Tibial artery (tissue), 4 donors: ENCODE data around the gene B4GALT5.

Experiments
- DNase-seq, 2 donors: peaks; one replicate each; pipeline ENCODE4 v3.0.0-alpha.2; 2019
- H3K27ac ChIP-seq, 2 donors: fragments of 200-600 bp; sonication (generic) in 1 of 2; 1 replicate in 1 of 2; 2 replicates in 1 of 2; pipeline ENCODE4 v1.5.1; 2018 to 2019; ENCODE audit warnings: mild to moderate bottlenecking in 1 of 2
- H3K27me3 ChIP-seq, 2 donors: fragments of 200-600 bp; sonication (generic) in 1 of 2; one replicate each; pipeline versions ENCODE4 v1.5.1 to v1.6.0; 2016 to 2019
- H3K36me3 ChIP-seq, 3 donors: fragments of 200-600 bp; sonication (generic) in 2 of 3; one replicate each; pipeline ENCODE4 v1.5.1; 2016 to 2019; ENCODE audit warnings: mild to moderate bottlenecking in 2 of 3
- H3K4me1 ChIP-seq, 4 donors: fragments of 200-600 bp; sonication (generic) in 2 of 4; 1 replicate in 3 of 4; 2 replicates in 1 of 4; pipeline ENCODE4 v1.5.1; 2016 to 2019
- H3K4me3 ChIP-seq, 2 donors: fragments of 200-600 bp; sonication (generic) in 1 of 2; 1 replicate in 1 of 2; 2 replicates in 1 of 2; pipeline ENCODE4 v1.5.1; 2018 to 2019; ENCODE audit warnings: mild to moderate bottlenecking in 2 of 2
- H3K9me3 ChIP-seq, 3 donors: fragments of 200-600 bp; sonication (generic) in 1 of 3; one replicate each; pipeline ENCODE4 v1.5.1; 2016 to 2019
- intact Hi-C: fragments of 100-400 bp; cut with DNase I; formaldehyde crosslinking; loops from one replicate; pipeline ENCODE4 v1.15.0; 2023; ENCODE audit warnings: low total_unique reads
- TF ChIP-seq, protein P1 (sequence below), 2 experiments: fragments of 200-600 bp in 1 of 2; fragments of 450-650 bp in 1 of 2; IDR thresholded peaks; one replicate each; pipeline ENCODE4 v1.5.1; 2017 to 2019; ENCODE audit warnings: antibody characterized with exemption in 2 of 2, mild to moderate bottlenecking in 1 of 2, moderate library complexity in 1 of 2

Gene B4GALT5

DNA sequence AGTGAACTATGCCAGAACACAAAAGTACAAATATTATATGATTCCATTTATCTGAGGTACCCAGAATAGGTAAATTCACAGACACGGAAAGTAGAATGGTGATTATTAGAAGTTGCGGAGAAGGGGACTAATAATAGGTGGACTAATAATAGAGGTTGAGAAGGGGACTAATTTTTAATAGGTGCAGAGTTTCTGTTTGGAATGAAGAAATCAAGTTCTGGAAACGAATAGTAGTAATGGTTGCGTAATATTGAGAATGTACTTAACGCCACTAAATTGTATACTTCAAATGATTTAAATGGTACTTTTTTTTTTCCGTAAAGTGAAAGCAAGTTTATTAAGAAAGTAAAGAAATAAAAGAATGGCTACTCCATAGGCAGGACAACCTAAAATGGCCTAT, 33.2 kb downstream of the B4GALT5 start:
- Histone ChIP-seq H3K27me3 (no peaks in the 10 kb centered on the region), H3K36me3 (peaks cover 0 to 4% (median 0%) of the 10 kb centered on the region in 3 donors), H3K9me3 (no peaks in the 10 kb centered on the region), H3K4me3 (no peak overlapping the region), H3K4me1 (peaks cover 0 to 66% (median 45%) of the 10 kb centered on the region in 4 donors), H3K27ac (no peak overlapping the region)
- TF ChIP-seq, protein P1, sequence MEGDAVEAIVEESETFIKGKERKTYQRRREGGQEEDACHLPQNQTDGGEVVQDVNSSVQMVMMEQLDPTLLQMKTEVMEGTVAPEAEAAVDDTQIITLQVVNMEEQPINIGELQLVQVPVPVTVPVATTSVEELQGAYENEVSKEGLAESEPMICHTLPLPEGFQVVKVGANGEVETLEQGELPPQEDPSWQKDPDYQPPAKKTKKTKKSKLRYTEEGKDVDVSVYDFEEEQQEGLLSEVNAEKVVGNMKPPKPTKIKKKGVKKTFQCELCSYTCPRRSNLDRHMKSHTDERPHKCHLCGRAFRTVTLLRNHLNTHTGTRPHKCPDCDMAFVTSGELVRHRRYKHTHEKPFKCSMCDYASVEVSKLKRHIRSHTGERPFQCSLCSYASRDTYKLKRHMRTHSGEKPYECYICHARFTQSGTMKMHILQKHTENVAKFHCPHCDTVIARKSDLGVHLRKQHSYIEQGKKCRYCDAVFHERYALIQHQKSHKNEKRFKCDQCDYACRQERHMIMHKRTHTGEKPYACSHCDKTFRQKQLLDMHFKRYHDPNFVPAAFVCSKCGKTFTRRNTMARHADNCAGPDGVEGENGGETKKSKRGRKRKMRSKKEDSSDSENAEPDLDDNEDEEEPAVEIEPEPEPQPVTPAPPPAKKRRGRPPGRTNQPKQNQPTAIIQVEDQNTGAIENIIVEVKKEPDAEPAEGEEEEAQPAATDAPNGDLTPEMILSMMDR (IDR thresholded peaks at IDR 0.05), result no peak
- intact Hi-C loops, result no loop called here
- no peak for DNase-seq

DNA sequence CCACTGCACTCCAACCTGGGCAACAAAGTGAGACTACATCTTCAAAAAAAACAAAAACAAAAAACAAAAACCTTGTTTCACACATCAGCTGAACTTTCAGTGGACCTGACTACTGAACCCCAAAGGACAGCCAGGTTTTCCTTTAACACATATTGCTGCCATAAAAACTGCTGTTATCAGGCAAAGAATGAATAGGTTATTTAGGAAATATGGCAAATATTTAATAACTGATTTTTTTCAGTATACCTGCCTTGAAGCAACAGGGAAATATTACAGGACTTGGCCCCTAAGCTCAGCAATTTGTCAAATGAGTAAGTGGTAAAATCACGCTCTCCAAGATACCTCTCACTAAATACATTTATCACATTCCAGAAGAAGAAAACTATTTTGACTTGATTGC, 34.0 kb downstream of the B4GALT5 start:
- Histone ChIP-seq H3K4me3 (no peak overlapping the region), H3K4me1 (peaks cover 0 to 66% (median 44%) of the 10 kb centered on the region in 4 donors), H3K9me3 (no peaks in the 10 kb centered on the region), H3K27me3 (no peaks in the 10 kb centered on the region), H3K27ac (no peak overlapping the region), H3K36me3 (peaks cover 0 to 4% (median 0%) of the 10 kb centered on the region in 3 donors)
- DNase-seq, result no peak
- intact Hi-C loops, result no loop called here
- TF ChIP-seq, protein P1 (IDR thresholded peaks at IDR 0.05), result no peak

DNA sequence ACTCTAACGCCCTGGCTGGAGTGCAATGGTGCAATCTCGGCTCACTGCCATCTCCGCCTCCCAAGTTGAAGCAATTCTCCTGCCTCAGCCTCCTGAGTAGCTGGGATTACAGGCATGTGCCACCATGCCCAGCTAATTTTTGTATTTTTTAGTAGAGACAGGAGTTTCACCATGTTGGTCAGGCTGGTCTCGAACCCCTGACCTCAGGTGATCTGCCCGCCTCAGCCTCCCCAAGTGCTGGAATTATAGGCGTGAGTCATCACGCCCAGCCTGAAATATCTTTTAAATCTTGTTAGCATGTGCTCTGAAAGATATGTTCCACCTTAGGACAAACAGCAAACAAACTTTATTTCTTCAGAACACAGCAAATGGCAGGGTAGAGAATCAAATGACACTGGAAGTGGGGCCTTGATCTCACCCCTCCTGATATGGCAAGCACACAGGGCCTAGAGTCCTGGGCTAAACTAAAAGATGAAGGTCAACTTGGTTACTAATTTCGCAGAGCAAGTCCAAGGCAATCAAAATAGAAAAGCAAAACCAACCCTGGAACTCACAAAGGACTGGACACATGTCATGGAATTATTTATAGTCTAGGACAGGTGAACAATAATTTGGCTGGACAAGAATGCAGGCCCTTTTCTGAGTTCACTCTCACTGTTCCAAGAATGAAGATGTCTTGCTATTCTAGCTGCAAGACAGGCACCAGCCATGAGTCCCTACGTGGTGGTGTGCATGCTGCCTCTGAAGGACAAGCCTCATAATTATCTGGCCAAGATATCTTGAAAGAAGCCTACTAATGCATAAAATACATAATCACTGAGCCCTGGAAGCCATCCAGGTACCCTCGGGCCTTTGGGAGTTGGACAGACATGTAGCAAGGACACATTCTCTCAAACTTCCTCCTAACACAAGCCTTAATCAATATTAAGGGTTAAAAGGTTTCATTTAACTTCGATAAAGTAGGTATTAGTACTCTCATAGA, 35.6 kb downstream of the B4GALT5 start:
- DNase-seq, result no peak
- peaks cover 0 to 4% (median 0%) of the 10 kb centered on the region in 3 donors for H3K36me3 ChIP-seq
- H3K4me3 ChIP-seq, result no peak overlapping the region
- TF ChIP-seq, protein P1 (IDR thresholded peaks at IDR 0.05), result no peak
- peaks cover 0 to 69% (median 48%) of the 10 kb centered on the region in 4 donors for H3K4me1 ChIP-seq
- H3K27ac ChIP-seq, result peak overlapping the region; percentile 38 to 46
- no peaks in the 10 kb centered on the region for H3K27me3 ChIP-seq
- intact Hi-C loops, result no loop called here
- H3K9me3 ChIP-seq, result no peaks in the 10 kb centered on the region

DNA sequence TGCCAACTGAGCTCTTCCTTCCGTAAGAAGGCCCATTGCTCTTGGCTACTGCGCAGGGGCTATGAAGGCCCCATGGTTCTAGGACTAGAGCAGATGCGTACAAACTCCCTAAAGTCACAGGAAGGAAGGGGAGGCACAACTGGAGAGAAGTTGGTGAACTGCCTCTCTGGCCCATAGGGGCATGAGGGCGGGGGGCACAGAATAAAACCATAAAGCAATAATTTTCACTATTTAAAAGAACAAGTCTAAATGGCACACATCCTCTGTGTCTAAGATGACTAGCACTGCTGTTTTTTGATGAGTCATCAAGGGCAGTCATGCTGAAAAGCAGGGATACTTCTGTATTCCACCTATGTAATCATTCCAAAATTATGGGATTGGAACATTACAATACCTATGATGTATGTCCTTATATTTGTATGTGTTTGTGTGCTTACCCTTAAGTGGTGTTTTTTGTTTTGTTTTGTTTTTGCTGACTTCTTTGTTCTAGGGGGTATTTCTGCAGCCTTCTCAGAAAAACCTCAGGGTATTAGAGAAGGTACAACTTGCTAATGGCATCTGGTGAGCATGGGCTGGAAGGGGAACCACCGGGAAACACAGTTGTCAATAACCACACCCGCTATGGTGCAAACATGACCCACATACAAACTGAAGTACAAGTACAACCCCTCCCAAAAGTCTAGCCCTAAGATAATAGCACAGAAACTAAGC, 36.9 kb downstream of the B4GALT5 start:
- no peaks in the 10 kb centered on the region for H3K36me3 ChIP-seq
- intact Hi-C loops, result no loop called here
- no peaks in the 10 kb centered on the region for H3K9me3 ChIP-seq
- H3K27me3 ChIP-seq, result no peaks in the 10 kb centered on the region
- no peak overlapping the region for H3K27ac ChIP-seq
- no peak overlapping the region for H3K4me3 ChIP-seq
- DNase-seq, result no peak
- H3K4me1 ChIP-seq, result peaks cover 4 to 82% (median 50%) of the 10 kb centered on the region in 4 donors
- TF ChIP-seq, protein P1 (IDR thresholded peaks at IDR 0.05), result no peak

DNA sequence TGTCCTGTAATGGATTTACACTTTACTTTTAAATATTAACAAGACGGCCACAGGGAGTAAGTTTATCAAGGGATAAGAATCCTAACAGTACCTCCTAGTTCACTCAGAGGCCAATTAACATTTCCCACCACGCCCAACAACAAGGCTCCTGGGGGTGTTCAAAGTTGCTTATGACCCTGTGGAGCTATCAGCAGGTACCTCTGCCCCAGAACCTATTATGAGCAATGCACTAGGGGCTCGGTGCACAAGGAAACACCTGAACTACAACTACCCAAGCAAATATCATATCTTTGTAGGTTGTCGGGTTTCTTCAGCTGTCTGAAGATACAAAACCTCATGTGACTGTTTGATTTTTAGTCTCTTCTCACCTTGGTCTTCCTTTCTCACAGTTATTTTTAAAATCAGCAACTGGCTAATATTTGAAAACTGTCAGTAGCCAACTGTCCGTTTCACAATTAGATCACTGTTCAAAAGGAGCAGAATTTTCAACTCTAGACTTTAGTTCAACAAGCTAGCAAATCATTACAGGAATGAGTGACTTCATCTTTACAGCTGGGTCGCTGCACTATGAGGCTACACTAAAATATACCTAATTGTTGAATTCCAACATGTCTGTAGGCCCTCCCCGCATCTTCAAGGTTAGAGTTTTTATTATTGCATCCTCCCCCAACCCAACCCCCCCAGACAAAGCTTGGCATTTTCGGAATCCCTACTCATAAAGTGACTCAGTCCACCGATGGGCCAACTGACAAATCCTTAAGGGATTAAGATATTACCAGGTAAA, 38.1 kb downstream of the B4GALT5 start:
- TF ChIP-seq, protein P1 (IDR thresholded peaks at IDR 0.05), result no peak
- DNase-seq, result no peak
- H3K9me3 ChIP-seq, result no peaks in the 10 kb centered on the region
- H3K27ac ChIP-seq, result no peak overlapping the region
- peaks cover 4 to 94% (median 54%) of the 10 kb centered on the region in 4 donors for H3K4me1 ChIP-seq
- H3K4me3 ChIP-seq, result no peak overlapping the region
- H3K27me3 ChIP-seq, result no peaks in the 10 kb centered on the region
- intact Hi-C loops, result no loop called here
- no peaks in the 10 kb centered on the region for H3K36me3 ChIP-seq
